Activated naive CD4-positive, alpha-beta T cell treated with anti-CD3 and anti-CD28 coated beads, Interleukin-2, amount 50 U/mL, for 24 hours (primary cell): Measurements from ENCODE around the gene CXorf51A.
"Not testable (repeated sequence)": the region's sequence is repeated elsewhere in the genome, so short reads cannot be mapped to it uniquely, and the experiment has no call there.

Source experiments
- H3K27ac Mint-ChIP-seq: one replicate; pipeline ENCODE4 v1.8.0; 2021; ENCODE audit warnings: mild to moderate bottlenecking, mixed read lengths
- H3K27me3 Mint-ChIP-seq: one replicate; pipeline ENCODE4 v1.8.0; 2021; ENCODE audit warnings: mixed read lengths
- H3K36me3 Mint-ChIP-seq: one replicate; pipeline ENCODE4 v1.8.0; 2021; ENCODE audit warnings: mixed read lengths
- H3K4me1 Mint-ChIP-seq: one replicate; pipeline ENCODE4 v1.8.0; 2021; ENCODE audit warnings: mixed read lengths
- H3K4me3 Mint-ChIP-seq: one replicate; pipeline ENCODE4 v1.8.0; 2021; ENCODE audit warnings: mild to moderate bottlenecking, mixed read lengths
- H3K9me3 Mint-ChIP-seq: one replicate; pipeline ENCODE4 v1.8.0; 2021; ENCODE audit warnings: mixed read lengths

Gene CXorf51A

DNA sequence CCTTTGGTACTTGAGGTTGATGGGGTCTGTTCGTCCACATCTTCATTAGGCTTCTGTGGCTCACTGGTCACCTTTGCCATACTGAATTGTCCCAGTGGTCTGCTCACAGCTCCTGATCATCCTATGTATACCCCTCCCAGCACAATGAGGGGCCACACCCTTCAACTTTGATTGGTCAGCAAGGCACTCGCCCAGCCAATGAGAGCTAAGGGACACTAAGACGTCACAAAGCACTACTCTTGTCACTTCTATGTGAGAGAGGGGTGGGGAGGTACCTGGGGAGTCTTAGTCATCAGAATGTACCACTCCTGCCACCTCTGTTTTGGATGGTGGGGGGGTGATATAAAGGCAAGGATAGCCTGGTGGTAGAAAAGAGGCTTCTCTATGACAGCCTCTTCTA, at the start of gene CXorf51A:
Gene CXorf51A, minus strand, starts transcription at position 101 of the 400 bp plus-strand sequence. Its CDS starts 21 bp downstream, at position 80.
- H3K4me3 Mint-ChIP-seq, H3K9me3 Mint-ChIP-seq, H3K27ac Mint-ChIP-seq, H3K36me3 Mint-ChIP-seq, H3K4me1 Mint-ChIP-seq, H3K27me3 Mint-ChIP-seq: not testable (repeated sequence)

DNA sequence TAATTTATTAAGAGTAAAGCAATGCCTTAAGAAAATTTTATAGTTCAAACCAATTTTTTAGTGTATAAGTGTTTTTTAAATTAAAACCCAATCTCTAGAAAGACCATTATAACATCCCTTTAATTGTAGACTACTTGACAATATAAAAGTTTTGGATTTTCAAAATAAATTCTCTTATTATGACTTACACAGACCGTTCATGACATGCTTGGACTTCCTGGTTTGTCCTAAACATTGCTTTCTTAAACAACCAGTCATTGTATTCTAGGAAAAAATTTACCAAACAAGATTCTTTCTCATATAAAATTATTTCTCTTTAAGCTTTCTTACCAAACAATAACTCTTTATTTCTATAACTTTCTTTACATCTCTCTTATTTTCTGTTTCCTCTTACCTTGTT, 49.0 kb upstream of the CXorf51A start:
- H3K9me3 Mint-ChIP-seq: no peaks in the 10 kb centered on the region
- H3K36me3 Mint-ChIP-seq: no peaks in the 10 kb centered on the region
- H3K4me1 Mint-ChIP-seq: no peaks in the 10 kb centered on the region
- no peak overlapping the region for H3K4me3 Mint-ChIP-seq
- no peaks in the 10 kb centered on the region for H3K27me3 Mint-ChIP-seq
- H3K27ac Mint-ChIP-seq: no peak overlapping the region

DNA sequence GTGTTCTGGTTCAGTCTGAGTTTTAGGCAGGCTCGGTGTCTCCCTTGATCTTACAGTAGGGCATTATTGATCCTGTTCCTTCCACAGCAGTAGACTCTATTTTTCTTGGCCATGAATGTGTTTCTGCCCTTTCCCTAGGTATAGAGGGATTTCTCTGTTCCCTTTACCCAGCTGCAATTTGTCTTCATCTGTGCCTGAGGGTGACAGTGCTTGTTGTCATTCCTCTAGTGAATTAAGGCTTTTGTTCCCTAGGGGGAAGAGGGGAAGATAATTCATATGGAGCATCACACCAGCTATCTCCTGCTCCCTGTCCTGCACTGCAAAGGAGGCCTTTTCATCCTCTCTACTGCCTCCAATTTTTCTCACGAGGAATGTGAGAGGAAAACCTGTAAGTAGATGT, 39.7 kb upstream of the CXorf51A start:
- no peak overlapping the region for H3K27ac Mint-ChIP-seq
- H3K36me3 Mint-ChIP-seq: no peaks in the 10 kb centered on the region
- no peaks in the 10 kb centered on the region for H3K27me3 Mint-ChIP-seq
- peaks cover 5% of the 10 kb centered on the region for H3K9me3 Mint-ChIP-seq
- no peaks in the 10 kb centered on the region for H3K4me1 Mint-ChIP-seq
- H3K4me3 Mint-ChIP-seq: no peak overlapping the region

DNA sequence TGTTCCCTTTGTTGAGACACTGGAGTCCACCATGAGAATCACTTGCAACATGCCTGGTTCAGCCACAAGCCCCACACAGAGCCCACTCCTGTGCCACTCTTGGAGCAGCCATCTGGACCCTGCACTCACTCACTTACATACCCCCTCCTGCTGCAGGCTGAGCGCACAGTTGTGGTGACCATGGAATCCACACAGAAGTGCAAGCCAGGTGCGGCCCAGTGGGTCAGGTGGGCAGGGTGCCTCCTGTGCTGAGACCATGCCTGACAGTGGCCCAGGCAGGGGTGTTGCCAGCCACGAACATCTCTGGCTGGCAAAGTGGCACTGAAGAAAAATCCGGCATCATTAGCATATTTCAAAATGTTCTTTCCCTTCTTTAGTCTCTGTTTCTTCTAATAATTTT, 17.4 kb upstream of the CXorf51A start:
- no peak overlapping the region for H3K27ac Mint-ChIP-seq

DNA sequence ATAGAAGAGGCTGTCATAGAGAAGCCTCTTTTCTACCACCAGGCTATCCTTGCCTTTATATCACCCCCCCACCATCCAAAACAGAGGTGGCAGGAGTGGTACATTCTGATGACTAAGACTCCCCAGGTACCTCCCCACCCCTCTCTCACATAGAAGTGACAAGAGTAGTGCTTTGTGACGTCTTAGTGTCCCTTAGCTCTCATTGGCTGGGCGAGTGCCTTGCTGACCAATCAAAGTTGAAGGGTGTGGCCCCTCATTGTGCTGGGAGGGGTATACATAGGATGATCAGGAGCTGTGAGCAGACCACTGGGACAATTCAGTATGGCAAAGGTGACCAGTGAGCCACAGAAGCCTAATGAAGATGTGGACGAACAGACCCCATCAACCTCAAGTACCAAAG, 5.1 kb downstream of the CXorf51A start, which contains the start of gene CXorf51B:
Gene CXorf51B, plus strand, starts transcription at position 301 of the 400 bp plus-strand sequence. Its CDS starts 21 bp downstream, at position 322.
- H3K4me3 Mint-ChIP-seq, H3K9me3 Mint-ChIP-seq, H3K36me3 Mint-ChIP-seq, H3K27ac Mint-ChIP-seq, H3K4me1 Mint-ChIP-seq, H3K27me3 Mint-ChIP-seq: not testable (repeated sequence)

More for the DNA sequence above, 17.4 kb upstream of the CXorf51A start:
- H3K4me3 Mint-ChIP-seq: no peak overlapping the region
- no peaks in the 10 kb centered on the region for H3K9me3 Mint-ChIP-seq
- no peaks in the 10 kb centered on the region for H3K36me3 Mint-ChIP-seq
- no peaks in the 10 kb centered on the region for H3K4me1 Mint-ChIP-seq
- no peaks in the 10 kb centered on the region for H3K27me3 Mint-ChIP-seq
